Fibroblast of lung (primary cell): ENCODE data around the gene EPHB3. TPM values are rescaled to one million over a fixed set of nuclear protein-coding genes. Genes with fewer than 3 reads are reported as not detected.

ENCODE experiments used
- DNase-seq, 2 donors: peaks; one replicate each; pipeline versions ENCODE4 v3.0.0 to v3.0.0-alpha.2; 2010; ENCODE audit warnings: low read depth in 2 of 2
- H2AFZ ChIP-seq: 2 replicates; pipeline ENCODE4 v1.5.1; 2012; ENCODE audit warnings: low read length, control low read depth, inconsistent platforms
- H3K27ac ChIP-seq: 2 replicates; pipeline ENCODE4 v1.5.1; 2011; ENCODE audit warnings: low read length, control low read depth; ENCODE audit not compliant: insufficient read depth
- H3K27me3 ChIP-seq: 2 replicates; pipeline ENCODE4 v1.5.1; 2011; ENCODE audit warnings: mild to moderate bottlenecking, low read length; ENCODE audit not compliant: control insufficient read depth, insufficient read depth
- H3K36me3 ChIP-seq: 2 replicates; pipeline ENCODE4 v1.5.1; 2011; ENCODE audit warnings: low read length; ENCODE audit not compliant: control insufficient read depth, insufficient read depth
- H3K4me1 ChIP-seq: 2 replicates; pipeline ENCODE4 v1.5.1; 2011; ENCODE audit warnings: low read length; ENCODE audit not compliant: control insufficient read depth, insufficient read depth; ENCODE audit errors: extremely low read depth
- H3K4me2 ChIP-seq: 2 replicates; pipeline ENCODE4 v1.5.1; 2011; ENCODE audit warnings: low read length, control low read depth; ENCODE audit not compliant: insufficient read depth; ENCODE audit errors: extremely low read depth
- H3K4me3 ChIP-seq, 4 experiments: fragments of 200-600 bp in 1 of 4; sonication (generic) in 1 of 4; replicated peaks in 1 of 4; 2 replicates each; pipeline ENCODE4 v1.5.1; 2011 to 2016; ENCODE audit warnings: low read length in 4 of 4, low read depth in 3 of 4, mild to moderate bottlenecking in 3 of 4, control low read depth in 2 of 4, inconsistent platforms in 1 of 4, mixed read lengths in 1 of 4; ENCODE audit not compliant: insufficient read depth in 1 of 4; ENCODE audit errors: control extremely low read depth in 1 of 4
- H3K79me2 ChIP-seq: 2 replicates; pipeline ENCODE4 v1.5.1; 2012; ENCODE audit warnings: mild to moderate bottlenecking, low read length, inconsistent platforms; ENCODE audit not compliant: control insufficient read depth, insufficient read depth
- H3K9ac ChIP-seq: 2 replicates; pipeline ENCODE4 v1.5.1; 2011; ENCODE audit warnings: mild to moderate bottlenecking, low read length, control low read depth; ENCODE audit not compliant: insufficient read depth
- H3K9me3 ChIP-seq: 2 replicates; pipeline ENCODE4 v1.5.1; 2012; ENCODE audit warnings: low read depth, low read length; ENCODE audit not compliant: control insufficient read depth, insufficient read depth
- H4K20me1 ChIP-seq: 2 replicates; pipeline ENCODE4 v1.5.1; 2011; ENCODE audit warnings: low read length; ENCODE audit not compliant: control insufficient read depth, insufficient read depth; ENCODE audit errors: extremely low read depth
- EZH2 ChIP-seq: IDR thresholded peaks from 2 replicates; pipeline ENCODE4 v1.5.1; 2012; ENCODE audit warnings: low read length, control low read depth, mild to moderate bottlenecking; ENCODE audit errors: missing control alignments
- polyA plus RNA-seq, 2 donors: library from polyadenylated mRNA; depleted of rRNA in 1 of 2; stranded (reverse) in 1 of 2; unstranded in 1 of 2; fragments of >200 nt; gene quantifications; 2 replicates each; pipeline ENCODE4 v1.2.1, GENCODE V29; 2011 to 2012; ENCODE audit warnings: missing spikeins in 1 of 2
- total RNA-seq: library from RNA; depleted of rRNA; stranded (reverse); fragments of >200 nt; gene quantifications from 2 replicates; pipeline ENCODE4 v1.2.1, GENCODE V29; 2014
- TF ChIP-seq, protein P1 (sequence below), 2 donors: IDR thresholded peaks in 1 of 2; conservative IDR thresholded peaks in 1 of 2; 1 replicate in 1 of 2; 2 replicates in 1 of 2; pipeline ENCODE4 v1.5.1; 2011 to 2012; ENCODE audit warnings: low read length in 2 of 2, control low read depth in 1 of 2, inconsistent platforms in 1 of 2, low read depth in 1 of 2, mild to moderate bottlenecking in 1 of 2

The EPHB3 gene
- total and polyA plus RNA-seq, 2 donors (not counting 1 experiment from before 2014, with no cell fraction given), result 1.6 to 7.6 TPM

DNA sequence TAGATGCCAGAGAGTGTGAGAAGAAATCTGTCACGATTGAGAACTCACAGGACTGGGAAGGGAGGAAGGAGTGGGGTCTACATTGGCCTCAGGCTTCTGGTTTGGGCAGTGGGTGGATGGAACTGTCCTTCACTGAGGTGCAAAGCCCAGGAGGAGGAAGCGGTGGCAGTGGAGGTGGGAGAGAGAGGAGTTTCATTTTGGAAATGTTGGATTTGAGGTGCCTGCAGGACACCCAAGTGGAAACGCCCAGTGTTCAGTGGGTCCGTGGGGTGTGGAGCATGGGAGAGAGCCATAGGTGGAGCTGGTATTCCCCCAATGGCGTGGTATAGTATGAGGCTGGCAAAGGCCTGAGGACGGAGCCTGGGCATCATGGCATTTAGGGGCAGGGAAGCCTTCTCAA is 9.3 kb upstream of the EPHB3 start:
- H2AFZ ChIP-seq, result no peak overlapping the region
- no peaks in the 10 kb centered on the region for H4K20me1 ChIP-seq
- no peak overlapping the region for H3K27ac ChIP-seq
- no peak for DNase-seq
- H3K4me2 ChIP-seq, result no peak overlapping the region
- H3K79me2 ChIP-seq, result no peaks in the 10 kb centered on the region
- TF ChIP-seq, protein P1, sequence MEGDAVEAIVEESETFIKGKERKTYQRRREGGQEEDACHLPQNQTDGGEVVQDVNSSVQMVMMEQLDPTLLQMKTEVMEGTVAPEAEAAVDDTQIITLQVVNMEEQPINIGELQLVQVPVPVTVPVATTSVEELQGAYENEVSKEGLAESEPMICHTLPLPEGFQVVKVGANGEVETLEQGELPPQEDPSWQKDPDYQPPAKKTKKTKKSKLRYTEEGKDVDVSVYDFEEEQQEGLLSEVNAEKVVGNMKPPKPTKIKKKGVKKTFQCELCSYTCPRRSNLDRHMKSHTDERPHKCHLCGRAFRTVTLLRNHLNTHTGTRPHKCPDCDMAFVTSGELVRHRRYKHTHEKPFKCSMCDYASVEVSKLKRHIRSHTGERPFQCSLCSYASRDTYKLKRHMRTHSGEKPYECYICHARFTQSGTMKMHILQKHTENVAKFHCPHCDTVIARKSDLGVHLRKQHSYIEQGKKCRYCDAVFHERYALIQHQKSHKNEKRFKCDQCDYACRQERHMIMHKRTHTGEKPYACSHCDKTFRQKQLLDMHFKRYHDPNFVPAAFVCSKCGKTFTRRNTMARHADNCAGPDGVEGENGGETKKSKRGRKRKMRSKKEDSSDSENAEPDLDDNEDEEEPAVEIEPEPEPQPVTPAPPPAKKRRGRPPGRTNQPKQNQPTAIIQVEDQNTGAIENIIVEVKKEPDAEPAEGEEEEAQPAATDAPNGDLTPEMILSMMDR (conservative IDR thresholded peaks at IDR 0.05 in 1 of 2, IDR thresholded peaks at IDR 0.05 in 1 of 2; ENCODE audit: low read depth in 1 of 2, low read length in 2 of 2), result no peak
- no peak for TF ChIP-seq EZH2
- no peaks in the 10 kb centered on the region for H3K4me1 ChIP-seq
- peaks cover 18% of the 10 kb centered on the region for H3K27me3 ChIP-seq
- no peaks in the 10 kb centered on the region for H3K9me3 ChIP-seq
- no peak overlapping the region for H3K4me3 ChIP-seq
- no peaks in the 10 kb centered on the region for H3K36me3 ChIP-seq
- no peak overlapping the region for H3K9ac ChIP-seq

DNA sequence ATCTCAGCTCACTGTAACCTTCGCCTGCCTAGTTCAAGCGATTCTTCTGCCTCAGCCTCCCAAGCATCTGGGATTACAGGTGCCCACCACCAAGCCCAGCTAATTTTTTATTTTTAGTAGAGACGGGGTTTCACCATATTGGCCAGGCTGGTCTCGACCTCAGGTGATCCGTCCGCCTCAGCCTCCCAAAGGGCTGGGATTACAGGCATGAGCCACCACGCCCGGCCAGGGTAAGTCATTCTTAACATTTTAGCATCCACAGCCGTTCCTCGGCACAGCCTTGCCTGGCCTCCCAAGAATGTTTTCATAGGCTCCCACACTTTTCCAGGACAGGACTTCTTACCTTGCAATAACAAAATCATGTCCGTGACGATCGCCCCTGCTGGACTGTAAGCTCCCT is 8.7 kb upstream of the EPHB3 start:
- Histone ChIP-seq H3K27ac (no peak overlapping the region), H3K9me3 (no peaks in the 10 kb centered on the region), H3K4me1 (no peaks in the 10 kb centered on the region), H3K27me3 (peaks cover 22% of the 10 kb centered on the region), H3K4me3 (no peak overlapping the region), H3K9ac (no peak overlapping the region), H2AFZ (no peak overlapping the region), H4K20me1 (no peaks in the 10 kb centered on the region), H3K79me2 (no peaks in the 10 kb centered on the region), H3K36me3 (no peaks in the 10 kb centered on the region), H3K4me2 (no peak overlapping the region)
- TF ChIP-seq EZH2, result no peak
- TF ChIP-seq, protein P1 (conservative IDR thresholded peaks at IDR 0.05 in 1 of 2, IDR thresholded peaks at IDR 0.05 in 1 of 2; ENCODE audit: low read depth in 1 of 2, low read length in 2 of 2), result no peak
- DNase-seq, result no peak

DNA sequence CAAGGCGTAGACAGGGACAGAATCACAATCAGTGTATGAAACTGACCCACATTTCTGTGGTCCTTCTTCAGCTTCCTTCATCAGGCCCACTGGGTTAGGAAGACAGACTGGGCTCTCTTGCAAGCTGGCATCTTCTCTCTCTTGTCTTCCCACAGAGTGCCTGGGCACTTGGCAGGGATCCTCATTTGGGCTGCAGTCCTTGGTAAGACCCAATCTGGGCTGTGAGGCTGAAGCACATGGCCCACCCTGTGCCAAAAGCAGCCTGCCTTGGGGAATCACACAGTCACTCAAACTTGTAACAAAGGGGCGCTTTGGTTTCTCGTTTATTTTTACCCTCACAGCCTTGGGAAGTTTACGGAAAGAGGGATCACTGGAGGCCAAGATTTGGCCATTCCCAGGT is 8.2 kb upstream of the EPHB3 start:
- Histone ChIP-seq H3K36me3 (no peaks in the 10 kb centered on the region), H3K9me3 (no peaks in the 10 kb centered on the region), H3K79me2 (no peaks in the 10 kb centered on the region), H2AFZ (no peak overlapping the region), H3K27me3 (peaks cover 24% of the 10 kb centered on the region), H4K20me1 (no peaks in the 10 kb centered on the region), H3K4me2 (no peak overlapping the region), H3K27ac (no peak overlapping the region), H3K9ac (no peak overlapping the region), H3K4me3 (no peak overlapping the region), H3K4me1 (no peaks in the 10 kb centered on the region)
- DNase-seq, result no peak
- TF ChIP-seq, protein P1 (conservative IDR thresholded peaks at IDR 0.05 in 1 of 2, IDR thresholded peaks at IDR 0.05 in 1 of 2; ENCODE audit: low read depth in 1 of 2, low read length in 2 of 2), result no peak
- no peak for TF ChIP-seq EZH2
